ENCODE data around the gene EIF3K.

Gene EIF3K

GRCh38 chr19:38639679-38640078 lies 20.7 kb downstream of the EIF3K start:
- Histone ChIP-seq H3K27ac (ENCODE audit: low read length) (no peak overlapping the region), H3K36me3 (ENCODE audit: insufficient read depth, low read length) (peaks cover 30% of the 10 kb centered on the region), H3K4me3 (ENCODE audit: low read depth in 1 of 2, low read length in 2 of 2) (no peak overlapping the region), H2AFZ (ENCODE audit: low read depth, low read length) (no peak overlapping the region), H3K9ac (ENCODE audit: low read depth, low read length) (no peak overlapping the region), H3K27me3 (ENCODE audit: insufficient read depth, low read length, poor library complexity) (no peaks in the 10 kb centered on the region), H3K9me3 (ENCODE audit: insufficient read depth, low read length, severe bottlenecking) (no peaks in the 10 kb centered on the region), H4K20me1 (ENCODE audit: insufficient read depth, low read length) (peaks cover 6% of the 10 kb centered on the region), H3K79me2 (ENCODE audit: insufficient read depth, low read length) (no peaks in the 10 kb centered on the region), H3K4me2 (ENCODE audit: insufficient read depth, low read length) (no peak overlapping the region), H3K4me1 (ENCODE audit: insufficient read depth, low read length) (no peaks in the 10 kb centered on the region)
- DNase-seq = no peak
- no peak for ATAC-seq (ENCODE audit: insufficient read depth, low read depth)
- TF ChIP-seq EZH2 (IDR thresholded peaks at IDR 0.05; ENCODE audit: borderline replicate concordance, low read depth, low read length, severe bottlenecking) = no peak
- no peak for TF ChIP-seq CTCF (IDR thresholded peaks at IDR 0.05; ENCODE audit: borderline replicate concordance, extremely low read depth, low read length, poor library complexity, severe bottlenecking)

- Histone ChIP-seq H3K27ac (ENCODE audit: low read length) (no peak overlapping the region), H3K4me1 (ENCODE audit: insufficient read depth, low read length) (no peaks in the 10 kb centered on the region), H3K27me3 (ENCODE audit: insufficient read depth, low read length, poor library complexity) (no peaks in the 10 kb centered on the region), H3K79me2 (ENCODE audit: insufficient read depth, low read length) (no peaks in the 10 kb centered on the region), H4K20me1 (ENCODE audit: insufficient read depth, low read length) (peaks cover 3% of the 10 kb centered on the region; the same call in 1 of the 2 replicates), H3K9me3 (ENCODE audit: insufficient read depth, low read length, severe bottlenecking) (no peaks in the 10 kb centered on the region), H2AFZ (ENCODE audit: low read depth, low read length) (no peak overlapping the region), H3K9ac (ENCODE audit: low read depth, low read length) (no peak overlapping the region), H3K4me3 (ENCODE audit: low read depth in 1 of 2, low read length in 2 of 2) (no peak overlapping the region), H3K4me2 (ENCODE audit: insufficient read depth, low read length) (no peak overlapping the region), H3K36me3 (ENCODE audit: insufficient read depth, low read length) (peaks cover 23% of the 10 kb centered on the region)
- TF ChIP-seq CTCF (IDR thresholded peaks at IDR 0.05; ENCODE audit: borderline replicate concordance, extremely low read depth, low read length, poor library complexity, severe bottlenecking) (no peak), EZH2 (IDR thresholded peaks at IDR 0.05; ENCODE audit: borderline replicate concordance, low read depth, low read length, severe bottlenecking) (no peak)
- ATAC-seq (ENCODE audit: insufficient read depth, low read depth) (no peak), DNase-seq (no peak)
Measured at GRCh38 chr19:38640368-38640767, 21.4 kb downstream of the EIF3K start.

GRCh38 chr19:38642176-38642575 lies 23.2 kb downstream of the EIF3K start:
- Histone ChIP-seq H2AFZ (ENCODE audit: low read depth, low read length) (no peak overlapping the region), H3K27me3 (ENCODE audit: insufficient read depth, low read length, poor library complexity) (no peaks in the 10 kb centered on the region), H3K9ac (ENCODE audit: low read depth, low read length) (no peak overlapping the region), H3K4me3 (ENCODE audit: low read depth in 1 of 2, low read length in 2 of 2) (no peak overlapping the region), H3K27ac (ENCODE audit: low read length) (no peak overlapping the region), H3K79me2 (ENCODE audit: insufficient read depth, low read length) (no peaks in the 10 kb centered on the region), H3K9me3 (ENCODE audit: insufficient read depth, low read length, severe bottlenecking) (no peaks in the 10 kb centered on the region), H4K20me1 (ENCODE audit: insufficient read depth, low read length) (no peaks in the 10 kb centered on the region), H3K36me3 (ENCODE audit: insufficient read depth, low read length) (peaks cover 5% of the 10 kb centered on the region; the same call in 1 of the 2 replicates), H3K4me2 (ENCODE audit: insufficient read depth, low read length) (no peak overlapping the region), H3K4me1 (ENCODE audit: insufficient read depth, low read length) (peaks cover 5% of the 10 kb centered on the region)
- no peak for DNase-seq
- no peak for TF ChIP-seq CTCF (IDR thresholded peaks at IDR 0.05; ENCODE audit: borderline replicate concordance, extremely low read depth, low read length, poor library complexity, severe bottlenecking)
- no peak for TF ChIP-seq EZH2 (IDR thresholded peaks at IDR 0.05; ENCODE audit: borderline replicate concordance, low read depth, low read length, severe bottlenecking)
- ATAC-seq (ENCODE audit: insufficient read depth, low read depth) = no peak

- peaks cover 3% of the 10 kb centered on the region; the same call in 1 of the 2 replicates for H3K36me3 ChIP-seq (ENCODE audit: insufficient read depth, low read length)
- no peak for ATAC-seq (ENCODE audit: insufficient read depth, low read depth)
- no peak overlapping the region for H3K4me3 ChIP-seq (ENCODE audit: low read depth in 1 of 2, low read length in 2 of 2)
- H4K20me1 ChIP-seq (ENCODE audit: insufficient read depth, low read length) = peaks cover 17% of the 10 kb centered on the region
- H3K4me1 ChIP-seq (ENCODE audit: insufficient read depth, low read length) = peaks cover 20% of the 10 kb centered on the region
- no peaks in the 10 kb centered on the region for H3K27me3 ChIP-seq (ENCODE audit: insufficient read depth, low read length, poor library complexity)
- no peak overlapping the region for H3K4me2 ChIP-seq (ENCODE audit: insufficient read depth, low read length)
- no peak for TF ChIP-seq CTCF (IDR thresholded peaks at IDR 0.05; ENCODE audit: borderline replicate concordance, extremely low read depth, low read length, poor library complexity, severe bottlenecking)
- no peak for TF ChIP-seq EZH2 (IDR thresholded peaks at IDR 0.05; ENCODE audit: borderline replicate concordance, low read depth, low read length, severe bottlenecking)
- no peak for DNase-seq
- H2AFZ ChIP-seq (ENCODE audit: low read depth, low read length) = no peak overlapping the region
- H3K79me2 ChIP-seq (ENCODE audit: insufficient read depth, low read length) = peaks cover 23% of the 10 kb centered on the region
- no peak overlapping the region for H3K27ac ChIP-seq (ENCODE audit: low read length)
- no peaks in the 10 kb centered on the region for H3K9me3 ChIP-seq (ENCODE audit: insufficient read depth, low read length, severe bottlenecking)
- H3K9ac ChIP-seq (ENCODE audit: low read depth, low read length) = no peak overlapping the region
Measured at GRCh38 chr19:38644719-38645118, 25.7 kb downstream of the EIF3K start.
